PFSK-1 (cell line): Measurements from ENCODE around the gene MSH4.

Source experiments
- FOXP2 ChIP-seq: optimal IDR thresholded peaks from 2 replicates; pipeline ENCODE3; 2011; ENCODE audit warnings: borderline replicate concordance, control low read depth, inconsistent platforms; ENCODE audit not compliant: insufficient read depth; ENCODE audit errors: extremely low read length, extremely low read depth
- POLR2AphosphoS5 ChIP-seq: IDR thresholded peaks from 2 replicates; pipeline ENCODE4 v1.6.1; 2012; ENCODE audit warnings: low read depth, mild to moderate bottlenecking, control low read depth, low read length, moderate library complexity
- REST ChIP-seq, 2 experiments: IDR thresholded peaks; 2 replicates each; pipeline versions ENCODE4 v1.6.1 to v1.8.0; 2011 to 2012; ENCODE audit warnings: low read depth in 2 of 2, low read length in 2 of 2, control low read depth in 1 of 2, inconsistent platforms in 1 of 2, mild to moderate bottlenecking in 1 of 2, moderate library complexity in 1 of 2; ENCODE audit not compliant: insufficient read depth in 1 of 2
- SIN3A ChIP-seq: IDR thresholded peaks from 2 replicates; pipeline ENCODE4 v1.6.1; 2012; ENCODE audit warnings: mild to moderate bottlenecking, low read length, moderate library complexity, borderline replicate concordance; ENCODE audit not compliant: insufficient read depth
- TAF1 ChIP-seq: IDR thresholded peaks from 2 replicates; pipeline ENCODE4 v1.6.1; 2012; ENCODE audit warnings: low read length, control low read depth, borderline replicate concordance; ENCODE audit not compliant: insufficient read depth

Gene MSH4

GRCh38 chr1:75770761-75771160 lies 25.9 kb upstream of the MSH4 start:
- TF ChIP-seq SIN3A (no peak), POLR2AphosphoS5 (no peak), REST (IDR thresholded peaks at IDR 0.05; ENCODE audit: insufficient read depth in 1 of 2, low read depth in 2 of 2, low read length in 2 of 2) (no peak), TAF1 (no peak), FOXP2 (no peak)

- no peak for TF ChIP-seq REST (IDR thresholded peaks at IDR 0.05; ENCODE audit: insufficient read depth in 1 of 2, low read depth in 2 of 2, low read length in 2 of 2)
- TF ChIP-seq SIN3A: no peak
- TF ChIP-seq POLR2AphosphoS5: no peak
- no peak for TF ChIP-seq FOXP2
- TF ChIP-seq TAF1: no peak
These were observed 24.7 kb upstream of the MSH4 start for GRCh38 chr1:75771978-75772377.

- no peak for TF ChIP-seq FOXP2
- no peak for TF ChIP-seq REST (IDR thresholded peaks at IDR 0.05; ENCODE audit: insufficient read depth in 1 of 2, low read depth in 2 of 2, low read length in 2 of 2)
- TF ChIP-seq TAF1: no peak
- TF ChIP-seq POLR2AphosphoS5: no peak
- TF ChIP-seq SIN3A: no peak
These were observed 11.2 kb upstream of the MSH4 start for GRCh38 chr1:75785320-75785982.

GRCh38 chr1:75785983-75786853 lies 10.5 kb upstream of the MSH4 start, which contains the start of gene RABGGTB:
Gene RABGGTB (plus strand): TSS chr1:75786256. CDS start chr1:75786272, 16 bp downstream.
- TF ChIP-seq POLR2AphosphoS5 (peak; percentile 100), REST (IDR thresholded peaks at IDR 0.05; ENCODE audit: insufficient read depth in 1 of 2, low read depth in 2 of 2, low read length in 2 of 2) (peak in 1 of 2 experiments; percentile 79; a peak in 1 of 4 replicates), SIN3A (peak; percentile 90; the same call in 1 of the 2 replicates), FOXP2 (no peak), TAF1 (peak; percentile 100)
